ENCODE data around the gene SGK1. TPM values are rescaled to one million over a fixed set of nuclear protein-coding genes. Genes with fewer than 3 reads are reported as not detected.
"Not testable (repeated sequence)": the region's sequence is repeated elsewhere in the genome, so short reads cannot be mapped to it uniquely, and the experiment has no call there.

SGK1 gene
- total and polyA plus RNA-seq, 10 of the 15 experiments (the other 5 are each of a cell fraction or from before 2014, with no cell fraction given), result 0.62 to 5.1 (median 2.9) TPM

- TF ChIP-seq REST (IDR thresholded peaks at IDR 0.05; ENCODE audit: low read depth, low read length) (no peak), SIN3A (IDR thresholded peaks at IDR 0.05; ENCODE audit: low read depth, low read length) (no peak)
These were observed 3.3 kb upstream of the SGK1 start (continued) for GRCh38 chr6:134321246-134321645.

GRCh38 chr6:134319686-134320085, 1.8 kb upstream of the SGK1 start:
- RAD21 ChIA-PET (ENCODE audit: unreplicated experiment); CTCF ChIA-PET; FAIRE-seq; H3K4me3 ChIP-seq; H3K9ac ChIP-seq (ENCODE audit: control insufficient read depth, insufficient read depth, low read length); H3K36me3 ChIP-seq (ENCODE audit: control insufficient read depth in 2 of 2, insufficient read depth in 2 of 2, low read length in 1 of 2); H3K79me2 ChIP-seq (ENCODE audit: control insufficient read depth, insufficient read depth, low read length); H3K9me3 ChIP-seq (replicated peaks; ENCODE audit: control insufficient read depth, insufficient read depth, low read length); SMC1A ChIA-PET (ENCODE audit: uncharacterized antibody, unreplicated experiment); POLR2A ChIA-PET; H4K20me1 ChIP-seq (ENCODE audit: control insufficient read depth, insufficient read depth); intact Hi-C loops (cut with micrococcal nuclease; ENCODE audit: unreplicated experiment); DNase-seq (ENCODE audit: low read depth, low spot score); H2AFZ ChIP-seq (ENCODE audit: control insufficient read depth, low read depth, low read length); H3K4me2 ChIP-seq (ENCODE audit: control insufficient read depth, insufficient read depth); H3K4me1 ChIP-seq (ENCODE audit: control insufficient read depth, insufficient read depth, low read length); ATAC-seq; BruUV-seq (replicated peaks); H3K27ac ChIP-seq (ENCODE audit: control insufficient read depth, insufficient read depth); in situ Hi-C loops (cut with MboI): not testable (repeated sequence)
- WGBS (ENCODE audit: insufficient coverage, insufficient replicate concordance, low lambda C conversion rate, missing lambda C conversion rate), result 22% methylated on average over 2 of the region's 2 CpGs
- peaks cover 4 to 13% of the 10 kb centered on the region in 2 experiments for H3K27me3 ChIP-seq (replicated peaks in 1 of 2; ENCODE audit: control insufficient read depth in 2 of 2, insufficient read depth in 2 of 2, low read length in 1 of 2)
- TF ChIP-seq SPI1 (IDR thresholded peaks at IDR 0.05; ENCODE audit: borderline replicate concordance, insufficient read depth, low read depth, low read length), result 0 out of 2 replicates have a peak, but pooled peaks have one; percentile 17
